CD4-positive, alpha-beta T cell treated with Interleukin-21 for 1 hour (primary cell): ENCODE measurements around the gene LY86.
"Not testable (repeated sequence)": the region's sequence is repeated elsewhere in the genome, so short reads cannot be mapped to it uniquely, and the experiment has no call there.

Experiments used
- DNase-seq: peaks from one replicate; pipeline ENCODE4 v3.0.0-alpha.2; 2020

Gene LY86

DNA sequence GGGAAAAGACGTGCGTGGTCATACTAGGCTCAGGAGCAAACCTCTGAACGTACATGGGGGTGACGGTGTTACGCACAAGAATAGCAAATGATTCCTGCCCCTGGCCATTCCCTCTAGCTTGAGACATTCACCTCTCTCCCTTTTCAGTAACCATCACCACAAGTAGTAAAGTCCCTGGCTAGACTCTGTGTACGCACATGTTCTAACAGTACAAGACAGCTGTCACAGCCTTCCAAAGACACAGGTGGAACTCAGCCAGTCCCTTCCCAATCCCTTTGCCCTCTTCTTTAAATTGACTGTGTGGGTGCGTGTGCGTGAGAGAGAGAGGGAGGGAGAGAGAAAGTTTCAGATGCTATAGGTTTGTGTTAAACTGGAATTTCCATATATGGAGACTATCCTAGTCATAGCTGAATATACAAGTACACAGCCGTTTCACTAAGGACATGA is 67.3 kb downstream of the LY86 start:
- no peak for DNase-seq

- no peak for DNase-seq
These were observed 67.8 kb downstream of the LY86 start for GRCh38 chr6:6656287-6656686.

GRCh38 chr6:6657085-6657819 is 68.7 kb downstream of the LY86 start:
- DNase-seq, result no peak

GRCh38 chr6:6657820-6658217 is 69.3 kb downstream of the LY86 start:
- no peak for DNase-seq

DNA sequence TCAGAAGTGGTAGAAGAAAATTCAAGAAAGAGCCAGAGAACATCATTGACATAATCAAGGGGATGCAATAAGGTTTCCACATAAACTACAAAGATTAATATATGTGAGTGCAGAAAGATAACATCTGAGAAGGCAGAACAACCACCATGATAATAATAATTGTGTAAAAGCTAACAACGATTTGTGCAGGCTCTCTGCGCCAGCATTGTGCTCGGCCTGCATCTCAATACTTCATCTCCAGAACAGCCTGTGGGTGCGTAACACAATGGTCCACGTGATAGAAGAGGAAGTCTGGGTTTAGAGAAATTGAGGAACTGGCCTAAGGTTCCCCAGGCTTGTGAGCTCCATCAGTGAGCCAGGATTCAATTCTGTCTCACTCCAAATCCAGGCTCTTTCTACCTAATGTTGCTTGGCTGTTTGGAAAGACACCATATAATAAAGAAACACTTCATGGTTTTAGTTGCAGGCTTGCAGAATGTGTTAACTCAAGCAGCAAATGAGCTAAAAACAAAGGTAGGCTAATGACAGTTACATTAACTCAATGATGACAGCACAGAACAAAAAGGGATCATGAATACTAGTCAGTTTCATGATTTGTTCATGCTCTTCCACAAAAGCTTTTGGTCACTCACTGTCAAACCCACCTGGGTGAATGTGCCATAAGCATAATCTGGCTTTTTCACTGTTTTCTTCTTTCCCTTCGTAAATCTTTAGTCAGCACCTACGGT is 71.2 kb downstream of the LY86 start:
- no peak for DNase-seq

DNA sequence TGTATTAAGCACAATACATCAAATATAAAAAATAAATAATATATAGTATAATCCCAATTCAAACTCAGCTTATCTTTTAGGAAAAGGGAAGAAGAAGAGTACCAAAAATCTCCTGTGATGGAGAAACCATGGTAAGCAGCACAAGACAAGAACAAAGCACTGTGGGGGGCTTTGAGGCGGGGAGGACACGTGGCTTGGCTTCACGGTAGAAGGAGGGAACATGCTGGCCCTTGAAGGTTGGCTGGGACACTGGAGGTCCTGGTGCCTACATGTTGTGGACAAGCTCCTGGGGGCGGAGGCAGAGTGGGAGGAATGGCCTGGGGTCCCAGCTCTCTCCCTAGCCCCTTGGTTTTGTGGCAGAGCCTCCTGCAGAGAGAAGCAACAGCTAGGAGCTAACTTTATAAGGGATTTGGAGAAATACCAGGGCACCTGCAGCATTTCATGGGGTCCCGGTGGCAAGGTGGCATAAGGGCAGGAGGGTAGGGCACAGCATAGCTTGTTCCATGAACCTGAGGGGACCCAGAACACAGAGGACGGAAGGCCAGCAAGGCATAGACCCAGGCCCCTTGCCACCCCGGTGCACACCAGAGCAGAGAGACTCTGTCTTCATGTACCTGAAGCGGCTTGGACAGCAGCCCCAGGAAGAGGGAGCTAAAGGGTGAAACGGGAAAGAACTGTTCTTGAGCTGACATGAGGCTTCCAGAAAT is 72.0 kb downstream of the LY86 start:
- DNase-seq, result no peak

GRCh38 chr6:6661191-6661590 is 72.7 kb downstream of the LY86 start:
- no peak for DNase-seq

DNA sequence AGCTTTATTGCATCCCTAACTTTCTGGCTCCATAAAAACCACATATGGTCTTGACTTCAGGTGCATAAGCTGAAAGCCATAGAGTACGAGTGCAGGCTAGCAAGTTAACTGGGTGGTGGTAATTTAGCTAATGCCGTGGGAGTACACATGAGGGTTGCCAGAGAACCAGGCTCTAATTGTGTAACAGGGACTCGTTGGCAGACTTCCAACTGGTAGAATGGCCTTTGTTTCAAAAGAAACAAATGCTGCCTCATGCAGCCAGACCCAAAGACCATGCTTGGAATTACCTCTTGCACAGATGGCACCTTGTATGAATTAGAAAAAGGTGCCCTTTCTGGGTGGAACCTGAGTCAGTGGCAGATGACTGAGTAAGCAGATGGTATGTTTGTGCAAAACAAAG is 73.2 kb downstream of the LY86 start:
- no peak for DNase-seq

- DNase-seq, result no peak
These were observed 75.1 kb downstream of the LY86 start for GRCh38 chr6:6663421-6664135.

DNA sequence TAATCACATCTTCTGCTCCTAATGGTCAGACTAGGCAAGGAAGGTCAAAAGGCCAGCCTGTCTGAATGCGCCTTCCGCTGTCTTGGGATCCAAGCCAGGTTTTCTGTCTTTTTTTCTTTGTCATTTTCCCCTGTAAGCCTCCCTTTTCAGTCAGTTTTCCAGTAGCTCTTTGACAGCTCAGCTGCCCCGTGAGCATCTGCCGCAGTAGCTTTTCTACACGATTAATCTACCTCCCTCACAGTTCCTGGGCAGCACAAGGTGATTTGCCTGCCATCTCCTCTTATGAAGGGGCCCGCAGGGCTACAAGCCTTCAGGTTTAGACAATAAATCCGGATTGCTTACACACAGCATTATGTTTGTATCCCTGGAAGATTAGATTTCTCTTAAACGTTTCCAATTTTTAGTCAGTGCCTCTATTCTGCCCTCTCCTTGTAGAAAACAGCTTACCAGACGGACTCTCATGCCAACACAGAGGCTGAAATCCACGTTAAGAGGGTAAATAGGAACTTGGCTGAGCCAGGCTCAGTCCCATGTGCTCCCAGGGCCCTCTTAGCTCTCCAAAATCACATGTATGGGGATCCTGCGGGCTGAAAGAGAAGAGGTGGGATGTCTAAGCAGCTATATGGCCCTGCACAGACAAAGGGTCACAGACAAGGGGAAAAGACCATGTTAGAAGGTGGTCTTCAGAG is 77.2 kb downstream of the LY86 start:
- DNase-seq, result no peak

GRCh38 chr6:6670150-6670549 is 81.6 kb downstream of the LY86 start:
- not testable (repeated sequence) for DNase-seq

GRCh38 chr6:6674872-6675271 is 86.4 kb downstream of the LY86 start:
- DNase-seq, result no peak

GRCh38 chr6:6676910-6677441 is 88.5 kb downstream of the LY86 start:
- DNase-seq, result peak; percentile 75

- no peak for DNase-seq
These were observed 89.7 kb downstream of the LY86 start for GRCh38 chr6:6678185-6678671.

DNA sequence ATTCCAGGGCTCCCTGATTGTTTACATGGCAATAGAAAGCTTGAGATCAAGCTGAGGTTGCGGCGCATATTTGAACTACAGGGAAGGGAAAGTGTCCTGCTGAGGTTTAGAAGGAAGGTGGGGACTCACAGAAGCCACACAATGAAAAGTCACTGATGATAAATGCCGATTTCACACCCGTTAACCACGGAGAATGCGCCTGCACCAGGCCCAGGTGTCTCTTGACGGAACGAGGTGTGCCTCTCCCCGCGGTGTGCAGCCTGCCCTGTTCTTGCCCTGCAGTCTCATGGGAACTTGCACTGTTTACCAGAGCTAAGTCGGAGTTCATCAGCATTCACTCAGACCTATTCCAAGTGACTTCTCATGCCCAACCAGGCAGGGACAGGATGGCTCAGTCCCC is 90.3 kb downstream of the LY86 start:
- no peak for DNase-seq

- no peak for DNase-seq
These were observed 91.1 kb downstream of the LY86 start for GRCh38 chr6:6679633-6680032.

- no peak for DNase-seq
These were observed 92.0 kb downstream of the LY86 start for GRCh38 chr6:6680526-6680925.

- DNase-seq, result no peak
These were observed 92.7 kb downstream of the LY86 start for GRCh38 chr6:6681075-6681849.

GRCh38 chr6:6682225-6682624 is 93.7 kb downstream of the LY86 start:
- no peak for DNase-seq

- DNase-seq, result no peak
These were observed 95.7 kb downstream of the LY86 start for GRCh38 chr6:6683969-6684833.
